Natural killer cell (primary cell): ENCODE results near the gene CSNK1D. TPM values are rescaled to one million over a fixed set of nuclear protein-coding genes. Genes with fewer than 3 reads are reported as not detected.

ENCODE experiments used
- ATAC-seq, 3 donors: fragments of 150-1000 bp in 2 of 3; fragments of 200-7000 bp in 1 of 3; cut with Tn5 transposase; 1 replicate in 1 of 3; 2 replicates in 2 of 3; pipeline ENCODE4 v1.10.0; 2021; ENCODE audit warnings: mild to moderate bottlenecking in 2 of 3, moderate library complexity in 2 of 3
- DNase-seq, 2 donors: peaks; one replicate each; pipeline versions ENCODE4 v3.0.0 to v3.0.0-alpha.2; 2013 to 2021; ENCODE audit warnings: mixed read lengths in 1 of 2
- H3K27ac ChIP-seq: one replicate; pipeline ENCODE4 v1.5.1; 2013; ENCODE audit warnings: mild to moderate bottlenecking, low read length
- H3K27me3 ChIP-seq: one replicate; pipeline ENCODE4 v1.6.1; 2013; ENCODE audit warnings: low read length; ENCODE audit not compliant: control insufficient read depth, insufficient read depth
- H3K36me3 ChIP-seq: one replicate; pipeline ENCODE4 v1.6.1; 2013; ENCODE audit warnings: low read length; ENCODE audit not compliant: control insufficient read depth, insufficient read depth
- H3K4me1 ChIP-seq: one replicate; pipeline ENCODE4 v1.6.1; 2013; ENCODE audit warnings: low read length; ENCODE audit not compliant: control insufficient read depth, insufficient read depth
- H3K4me3 ChIP-seq: one replicate; pipeline ENCODE4 v1.5.1; 2013; ENCODE audit warnings: low read length
- H3K9me3 ChIP-seq: one replicate; pipeline ENCODE4 v1.6.1; 2013; ENCODE audit warnings: low read length; ENCODE audit not compliant: control insufficient read depth, insufficient read depth
- H3K27ac Mint-ChIP-seq, 2 donors: one replicate each; pipeline ENCODE4 v1.8.0; 2022; ENCODE audit warnings: mild to moderate bottlenecking in 2 of 2, mixed read lengths in 2 of 2, moderate library complexity in 1 of 2
- H3K27me3 Mint-ChIP-seq, 2 donors: one replicate each; pipeline ENCODE4 v1.8.0; 2022; ENCODE audit warnings: low read depth in 2 of 2, mixed read lengths in 2 of 2
- H3K36me3 Mint-ChIP-seq: one replicate; pipeline ENCODE4 v1.8.0; 2022; ENCODE audit warnings: mixed read lengths
- H3K4me1 Mint-ChIP-seq, 2 donors: one replicate each; pipeline ENCODE4 v1.8.0; 2022; ENCODE audit warnings: mixed read lengths in 2 of 2
- H3K4me3 Mint-ChIP-seq: one replicate; pipeline ENCODE4 v1.8.0; 2022; ENCODE audit warnings: mild to moderate bottlenecking, moderate library complexity, mixed read lengths
- H3K9me3 Mint-ChIP-seq, 2 donors: one replicate each; pipeline ENCODE4 v1.8.0; 2022; ENCODE audit warnings: mixed read lengths in 2 of 2
- CTCF ChIP-seq: fragments of 200-600 bp; IDR thresholded peaks from one replicate; pipeline ENCODE4 v1.8.0; 2022; ENCODE audit warnings: antibody characterized with exemption
- WGBS: methylation state at CpG from one replicate; pipeline ENCODE4 v1.1.7; 2013; ENCODE audit warnings: missing lambda C conversion rate; ENCODE audit not compliant: insufficient coverage; 5-methylcytosine and 5-hydroxymethylcytosine counted together
- intact Hi-C: fragments of 100-400 bp; cut with micrococcal nuclease; formaldehyde crosslinking; loops from one replicate; pipeline ENCODE4 v1.14.2; 2022
- total RNA-seq, 4 donors: library from RNA; stranded (reverse); fragments of 120-200 nt in 1 of 4; gene quantifications; one replicate each; pipeline versions ENCODE4 v1.2.3 to v1.2.4, GENCODE V29; 2013 to 2022

CSNK1D gene
- total RNA-seq, 3 donors from 2014 or later (not counting 1 experiment from before 2014, with no cell fraction given), result 423 to 475 (median 468) TPM

DNA sequence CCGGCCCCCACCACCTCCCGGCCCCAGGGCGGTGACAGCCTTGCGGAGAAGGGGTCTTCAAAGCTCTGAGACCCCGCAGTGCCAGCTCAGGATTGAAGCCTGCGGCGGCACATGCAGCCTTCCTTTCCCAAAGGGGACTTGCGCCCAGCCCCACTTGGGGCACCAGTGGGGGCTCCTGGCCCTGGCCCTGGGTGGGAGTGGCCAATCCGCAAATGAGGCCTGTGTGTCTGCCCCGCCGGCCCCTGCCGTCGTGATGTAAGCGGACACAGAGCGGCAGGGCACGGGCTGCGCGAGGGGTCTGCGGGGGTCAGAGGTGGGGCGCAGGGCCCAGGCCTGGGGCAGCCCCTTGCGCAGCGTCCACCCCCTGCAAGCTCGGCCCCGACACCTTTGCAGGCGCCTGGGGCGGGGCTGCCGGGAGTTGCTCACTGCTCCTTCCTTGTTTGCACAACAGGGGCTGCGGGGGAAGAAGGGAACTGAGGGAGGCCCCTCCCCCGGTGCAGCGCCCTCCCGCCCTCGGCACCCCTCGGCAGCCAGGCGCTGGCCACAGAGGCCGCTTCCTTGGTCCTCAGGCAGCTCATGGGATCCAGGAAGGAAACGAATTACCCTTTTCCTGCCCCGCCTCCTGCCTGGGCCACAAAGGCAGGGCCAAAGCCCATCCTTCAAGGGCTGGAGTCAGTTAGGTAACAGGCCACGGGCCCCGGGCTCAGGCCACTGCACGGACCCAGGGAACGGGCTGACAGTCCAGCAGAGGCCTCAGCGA is 41.8 kb downstream of the CSNK1D start:
- Mint-ChIP-seq H3K4me1 (peaks cover 0 to 33% of the 10 kb centered on the region in 2 donors), H3K36me3 (no peaks in the 10 kb centered on the region), H3K4me3 (peak overlapping the region; percentile 59), H3K27ac (peak overlapping the region in 1 of 2 donors; percentile 91), H3K9me3 (no peaks in the 10 kb centered on the region), H3K27me3 (no peaks in the 10 kb centered on the region)
- DNase-seq (peak; percentile 41 to 56), ATAC-seq (peak; percentile 1 to 19 (median 8))
- Histone ChIP-seq H3K9me3 (no peaks in the 10 kb centered on the region), H3K36me3 (peaks cover 2% of the 10 kb centered on the region), H3K27ac (peak overlapping the region; percentile 75), H3K4me3 (peak overlapping the region; percentile 57), H3K4me1 (peaks cover 58% of the 10 kb centered on the region), H3K27me3 (no peaks in the 10 kb centered on the region)
- intact Hi-C loops, result loop anchor here (2.0 kb wide), 1 partner anchor 15 kb away; no protein-coding TSS in a partner anchor
- 16% methylated on average over 42 of the region's 42 CpGs for WGBS
- no peak for TF ChIP-seq CTCF

GRCh38 chr17:82231312-82231561 is 42.3 kb downstream of the CSNK1D start:
- Histone ChIP-seq H3K27ac (peak overlapping the region; percentile 75), H3K36me3 (no peaks in the 10 kb centered on the region), H3K4me3 (peak overlapping the region; percentile 57), H3K9me3 (no peaks in the 10 kb centered on the region), H3K27me3 (no peaks in the 10 kb centered on the region), H3K4me1 (peaks cover 55% of the 10 kb centered on the region)
- Mint-ChIP-seq H3K27ac (peak overlapping the region in 1 of 2 donors; percentile 91), H3K4me3 (peak overlapping the region; percentile 59), H3K9me3 (no peaks in the 10 kb centered on the region), H3K27me3 (no peaks in the 10 kb centered on the region), H3K36me3 (no peaks in the 10 kb centered on the region), H3K4me1 (peaks cover 0 to 29% of the 10 kb centered on the region in 2 donors)
- intact Hi-C loops, result loop anchor here (2.0 kb wide), 1 partner anchor 14 kb away; no protein-coding TSS in a partner anchor
- 2% methylated on average over 17 of the region's 18 CpGs for WGBS
- TF ChIP-seq CTCF, result peak; percentile 18
- ATAC-seq (peak; percentile 18 to 31 (median 28)), DNase-seq (no peak)

- peak overlapping the region; percentile 75 for H3K27ac ChIP-seq
- peak overlapping the region; percentile 85 for H3K4me3 Mint-ChIP-seq
- no peaks in the 10 kb centered on the region for H3K27me3 ChIP-seq
- DNase-seq (peak; percentile 68 to 73), ATAC-seq (peak; percentile 36 to 60 (median 43))
- H3K27ac Mint-ChIP-seq, result peak overlapping the region; percentile 80 to 91
- no peaks in the 10 kb centered on the region for H3K9me3 ChIP-seq
- peaks cover 50% of the 10 kb centered on the region for H3K4me1 ChIP-seq
- H3K36me3 ChIP-seq, result no peaks in the 10 kb centered on the region
- intact Hi-C loops, result loop anchor here (2.0 kb wide), 1 partner anchor 14 kb away; no protein-coding TSS in a partner anchor
- TF ChIP-seq CTCF, result peak; percentile 58
- WGBS, result 6% methylated on average over 76 of the region's 76 CpGs
- H3K36me3 Mint-ChIP-seq, result no peaks in the 10 kb centered on the region
- no peaks in the 10 kb centered on the region for H3K27me3 Mint-ChIP-seq
- H3K4me1 Mint-ChIP-seq, result peaks cover 0 to 24% of the 10 kb centered on the region in 2 donors
- H3K9me3 Mint-ChIP-seq, result no peaks in the 10 kb centered on the region
- H3K4me3 ChIP-seq, result peak overlapping the region; percentile 57
Measured at GRCh38 chr17:82230609-82231311, 42.7 kb downstream of the CSNK1D start.
